Astrocyte (in vitro differentiated cells and primary cell): ENCODE data around the gene UBE2QL1. TPM values are rescaled to one million over a fixed set of nuclear protein-coding genes. Genes with fewer than 3 reads are reported as not detected.

Source experiments
- DNase-seq: peaks from one replicate; pipeline ENCODE4 v3.0.0-alpha.2; 2010; ENCODE audit warnings: low read depth
- FAIRE-seq: peaks from 2 replicates; lab custom pipeline; 2011; peaks lifted over from hg19 to GRCh38; lab: Jason Lieb, UNC
- H2AFZ ChIP-seq: 2 replicates; pipeline ENCODE4 v1.6.0; 2012; ENCODE audit warnings: low read depth, low read length, inconsistent platforms
- H3K27ac ChIP-seq: 2 replicates; pipeline ENCODE4 v1.5.1; 2011; ENCODE audit warnings: low read depth, low read length, inconsistent platforms
- H3K27me3 ChIP-seq: 2 replicates; pipeline ENCODE4 v1.6.0; 2011; ENCODE audit warnings: low read length, inconsistent platforms; ENCODE audit not compliant: insufficient read depth
- H3K36me3 ChIP-seq: 2 replicates; pipeline ENCODE4 v1.5.1; 2011; ENCODE audit warnings: low read length, inconsistent platforms; ENCODE audit not compliant: insufficient read depth
- H3K4me1 ChIP-seq: 2 replicates; pipeline ENCODE4 v1.5.1; 2011; ENCODE audit warnings: low read length, inconsistent platforms; ENCODE audit not compliant: insufficient read depth
- H3K4me2 ChIP-seq: 2 replicates; pipeline ENCODE4 v1.6.0; 2012; ENCODE audit warnings: low read length, inconsistent platforms
- H3K4me3 ChIP-seq: 2 replicates; pipeline ENCODE4 v1.5.1; 2011; ENCODE audit warnings: low read depth, mild to moderate bottlenecking, low read length, inconsistent platforms; ENCODE audit not compliant: insufficient read depth
- H3K79me2 ChIP-seq: 2 replicates; pipeline ENCODE4 v1.6.0; 2012; ENCODE audit warnings: mild to moderate bottlenecking, low read length, inconsistent platforms; ENCODE audit not compliant: insufficient read depth
- H3K9ac ChIP-seq: 2 replicates; pipeline ENCODE4 v1.6.0; 2012; ENCODE audit warnings: mild to moderate bottlenecking, low read length, inconsistent platforms
- H3K9me3 ChIP-seq: 2 replicates; pipeline ENCODE4 v1.5.1; 2012; ENCODE audit warnings: low read depth, mild to moderate bottlenecking, low read length, inconsistent platforms; ENCODE audit not compliant: insufficient read depth
- H4K20me1 ChIP-seq: 2 replicates; pipeline ENCODE4 v1.6.0; 2012; ENCODE audit warnings: low read length, inconsistent platforms; ENCODE audit not compliant: insufficient read depth
- H3K27ac Mint-ChIP-seq: one replicate; pipeline ENCODE4 v1.8.0; 2021; ENCODE audit warnings: mild to moderate bottlenecking, mixed read lengths; ENCODE audit not compliant: unreplicated experiment
- H3K27me3 Mint-ChIP-seq: one replicate; pipeline ENCODE4 v1.8.0; 2021; ENCODE audit warnings: low read depth, mixed read lengths; ENCODE audit not compliant: unreplicated experiment
- H3K36me3 Mint-ChIP-seq: one replicate; pipeline ENCODE4 v1.8.0; 2021; ENCODE audit warnings: low read depth, mixed read lengths; ENCODE audit not compliant: unreplicated experiment
- H3K4me1 Mint-ChIP-seq: one replicate; pipeline ENCODE4 v1.8.0; 2021; ENCODE audit warnings: low read depth, mixed read lengths; ENCODE audit not compliant: unreplicated experiment
- H3K4me3 Mint-ChIP-seq: one replicate; pipeline ENCODE4 v1.8.0; 2021; ENCODE audit warnings: mild to moderate bottlenecking, moderate library complexity, mixed read lengths; ENCODE audit not compliant: unreplicated experiment
- H3K9me3 Mint-ChIP-seq: one replicate; pipeline ENCODE4 v1.8.0; 2021; ENCODE audit warnings: mild to moderate bottlenecking, mixed read lengths; ENCODE audit not compliant: unreplicated experiment
- EZH2 ChIP-seq: IDR thresholded peaks from 2 replicates; pipeline ENCODE4 v1.6.1; 2012; ENCODE audit warnings: mild to moderate bottlenecking, low read length, inconsistent platforms; ENCODE audit not compliant: insufficient read depth
- total RNA-seq: library from RNA; stranded (reverse); gene quantifications from 2 replicates; pipeline ENCODE4 v1.2.1, GENCODE V29; 2021
- TF ChIP-seq, protein P1 (sequence below): IDR thresholded peaks from 2 replicates; pipeline ENCODE4 v1.5.1; 2011; ENCODE audit warnings: low read depth, mild to moderate bottlenecking, inconsistent platforms, low read length, moderate library complexity; ENCODE audit not compliant: insufficient read depth

Gene UBE2QL1
- total RNA-seq, 1 donor from 2014 or later: 0.50 TPM

GRCh38 chr5:6520201-6520600, 71.5 kb downstream of the UBE2QL1 start:
- Mint-ChIP-seq H3K4me1 (no peaks in the 10 kb centered on the region), H3K9me3 (peaks cover 5% of the 10 kb centered on the region), H3K4me3 (no peak overlapping the region), H3K27ac (no peak overlapping the region), H3K27me3 (peaks cover 41% of the 10 kb centered on the region), H3K36me3 (no peaks in the 10 kb centered on the region)
- FAIRE-seq (no peak), DNase-seq (no peak)
- Histone ChIP-seq H4K20me1 (no peaks in the 10 kb centered on the region), H2AFZ (no peak overlapping the region), H3K79me2 (no peaks in the 10 kb centered on the region), H3K36me3 (no peaks in the 10 kb centered on the region), H3K9ac (no peak overlapping the region), H3K9me3 (no peaks in the 10 kb centered on the region), H3K27ac (no peak overlapping the region), H3K4me2 (no peak overlapping the region), H3K27me3 (no peaks in the 10 kb centered on the region), H3K4me3 (no peak overlapping the region), H3K4me1 (no peaks in the 10 kb centered on the region)
- TF ChIP-seq, protein P1, sequence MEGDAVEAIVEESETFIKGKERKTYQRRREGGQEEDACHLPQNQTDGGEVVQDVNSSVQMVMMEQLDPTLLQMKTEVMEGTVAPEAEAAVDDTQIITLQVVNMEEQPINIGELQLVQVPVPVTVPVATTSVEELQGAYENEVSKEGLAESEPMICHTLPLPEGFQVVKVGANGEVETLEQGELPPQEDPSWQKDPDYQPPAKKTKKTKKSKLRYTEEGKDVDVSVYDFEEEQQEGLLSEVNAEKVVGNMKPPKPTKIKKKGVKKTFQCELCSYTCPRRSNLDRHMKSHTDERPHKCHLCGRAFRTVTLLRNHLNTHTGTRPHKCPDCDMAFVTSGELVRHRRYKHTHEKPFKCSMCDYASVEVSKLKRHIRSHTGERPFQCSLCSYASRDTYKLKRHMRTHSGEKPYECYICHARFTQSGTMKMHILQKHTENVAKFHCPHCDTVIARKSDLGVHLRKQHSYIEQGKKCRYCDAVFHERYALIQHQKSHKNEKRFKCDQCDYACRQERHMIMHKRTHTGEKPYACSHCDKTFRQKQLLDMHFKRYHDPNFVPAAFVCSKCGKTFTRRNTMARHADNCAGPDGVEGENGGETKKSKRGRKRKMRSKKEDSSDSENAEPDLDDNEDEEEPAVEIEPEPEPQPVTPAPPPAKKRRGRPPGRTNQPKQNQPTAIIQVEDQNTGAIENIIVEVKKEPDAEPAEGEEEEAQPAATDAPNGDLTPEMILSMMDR: no peak
- TF ChIP-seq EZH2: no peak

DNA sequence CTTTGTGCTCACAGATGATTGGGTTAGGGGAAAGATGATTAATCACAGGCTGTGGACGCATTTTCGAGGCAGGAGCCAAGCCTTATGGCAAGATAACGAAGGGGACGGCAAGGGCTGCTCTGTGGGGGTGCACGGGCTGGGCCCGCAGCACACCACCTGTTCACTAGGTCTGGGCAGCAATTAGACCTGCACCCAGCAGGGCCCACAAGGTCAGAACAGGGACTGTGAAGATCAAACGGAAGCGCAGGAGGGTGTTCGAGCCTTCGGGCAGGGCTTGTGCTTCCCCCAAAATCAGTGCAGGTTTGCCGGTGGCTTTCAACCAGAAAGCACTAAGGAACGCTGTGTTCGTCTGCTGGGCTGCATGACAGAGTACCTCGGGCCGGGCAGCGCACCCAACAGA, 73.7 kb downstream of the UBE2QL1 start:
- TF ChIP-seq, protein P1: no peak
- TF ChIP-seq EZH2: no peak
- Mint-ChIP-seq H3K4me3 (no peak overlapping the region), H3K36me3 (no peaks in the 10 kb centered on the region), H3K4me1 (no peaks in the 10 kb centered on the region), H3K27me3 (peaks cover 40% of the 10 kb centered on the region), H3K27ac (no peak overlapping the region), H3K9me3 (peaks cover 5% of the 10 kb centered on the region)
- Histone ChIP-seq H3K4me2 (no peak overlapping the region), H3K36me3 (no peaks in the 10 kb centered on the region), H3K4me1 (no peaks in the 10 kb centered on the region), H4K20me1 (no peaks in the 10 kb centered on the region), H2AFZ (no peak overlapping the region), H3K27ac (no peak overlapping the region), H3K79me2 (no peaks in the 10 kb centered on the region), H3K27me3 (no peaks in the 10 kb centered on the region), H3K4me3 (no peak overlapping the region), H3K9ac (no peak overlapping the region), H3K9me3 (no peaks in the 10 kb centered on the region)
- FAIRE-seq: no peak
- DNase-seq: no peak

DNA sequence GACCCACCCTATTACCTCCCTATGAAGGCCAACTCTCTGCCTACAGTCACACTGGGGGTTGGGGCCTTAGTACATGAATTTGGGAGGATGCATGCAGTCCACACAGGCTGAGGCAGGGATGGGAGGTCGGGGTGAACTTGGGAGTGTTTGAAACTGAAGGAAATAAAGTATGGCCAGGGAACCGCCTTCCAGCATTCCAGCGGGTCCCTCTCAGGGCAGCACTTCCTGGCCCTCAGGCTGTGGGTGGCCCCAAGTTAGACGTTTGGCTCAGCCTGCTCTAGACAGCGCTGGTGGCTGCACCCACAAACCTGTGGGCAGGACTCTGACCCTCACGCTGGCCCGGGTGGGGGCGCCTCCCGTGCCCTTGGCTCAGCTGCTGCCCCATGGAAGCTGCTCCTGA, 74.3 kb downstream of the UBE2QL1 start:
- H3K27me3 ChIP-seq: no peaks in the 10 kb centered on the region
- Mint-ChIP-seq H3K27ac (no peak overlapping the region), H3K27me3 (peaks cover 43% of the 10 kb centered on the region)

More for the DNA sequence above, 74.3 kb downstream of the UBE2QL1 start:
- Mint-ChIP-seq H3K4me3 (no peak overlapping the region), H3K9me3 (peaks cover 5% of the 10 kb centered on the region), H3K4me1 (no peaks in the 10 kb centered on the region), H3K36me3 (no peaks in the 10 kb centered on the region)
- H3K4me2 ChIP-seq: no peak overlapping the region
- no peaks in the 10 kb centered on the region for H3K79me2 ChIP-seq
- TF ChIP-seq, protein P1: no peak
- no peak for TF ChIP-seq EZH2
- FAIRE-seq (no peak), DNase-seq (no peak)
- no peak overlapping the region for H3K27ac ChIP-seq
- H4K20me1 ChIP-seq: no peaks in the 10 kb centered on the region
- no peaks in the 10 kb centered on the region for H3K36me3 ChIP-seq
- H3K9me3 ChIP-seq: no peaks in the 10 kb centered on the region
- no peak overlapping the region for H3K4me3 ChIP-seq
- no peaks in the 10 kb centered on the region for H3K4me1 ChIP-seq
- H3K9ac ChIP-seq: no peak overlapping the region
- H2AFZ ChIP-seq: no peak overlapping the region
